Upper lobe of left lung (tissue), 4 donors: ENCODE measurements around the gene ARHGAP20.

ENCODE experiments used
- EP300 ChIP-seq, 4 donors: sonication (generic); formaldehyde crosslinking; IDR thresholded peaks; one replicate each; pipeline ENCODE4 v1.5.1; 2017; ENCODE audit warnings: antibody characterized with exemption in 4 of 4, control low read depth in 2 of 4
- POLR2A ChIP-seq, 4 donors: fragments of 450-650 bp; IDR thresholded peaks; one replicate each; pipeline ENCODE4 v1.5.1; 2016 to 2017; ENCODE audit warnings: antibody characterized with exemption in 4 of 4, mild to moderate bottlenecking in 2 of 4
- POLR2AphosphoS5 ChIP-seq, 2 donors: sonication (generic); formaldehyde crosslinking; IDR thresholded peaks; one replicate each; pipeline ENCODE4 v1.5.1; 2017; ENCODE audit warnings: antibody characterized with exemption in 2 of 2
- TF ChIP-seq, protein P1 (sequence below), 6 experiments: fragments of 450-650 bp in 4 of 6; fragments of 200-600 bp in 2 of 6; sonication (generic) in 2 of 6; IDR thresholded peaks; one replicate each; pipeline ENCODE4 v1.5.1; 2016 to 2019; ENCODE audit warnings: antibody characterized with exemption in 6 of 6

DNA sequence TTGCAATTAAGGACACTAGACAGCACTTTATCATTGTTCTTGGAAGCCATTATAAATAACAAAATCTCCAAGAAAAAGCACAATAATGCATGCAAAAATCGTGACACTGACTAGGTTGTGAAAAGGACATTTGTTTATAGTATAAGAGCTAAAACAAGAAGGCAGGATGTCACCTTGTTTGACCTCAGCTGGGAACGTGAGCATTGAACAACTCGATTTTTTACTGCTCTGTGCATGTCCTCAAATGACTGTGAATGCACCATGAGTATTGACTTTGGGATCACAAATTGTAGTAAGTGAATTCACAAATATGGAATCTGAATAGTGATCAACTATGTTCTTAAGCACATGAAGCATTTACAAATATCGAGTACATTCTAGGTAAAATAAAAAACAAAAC lies 35.3 kb upstream of the ARHGAP20 start:
- TF ChIP-seq, protein P1, sequence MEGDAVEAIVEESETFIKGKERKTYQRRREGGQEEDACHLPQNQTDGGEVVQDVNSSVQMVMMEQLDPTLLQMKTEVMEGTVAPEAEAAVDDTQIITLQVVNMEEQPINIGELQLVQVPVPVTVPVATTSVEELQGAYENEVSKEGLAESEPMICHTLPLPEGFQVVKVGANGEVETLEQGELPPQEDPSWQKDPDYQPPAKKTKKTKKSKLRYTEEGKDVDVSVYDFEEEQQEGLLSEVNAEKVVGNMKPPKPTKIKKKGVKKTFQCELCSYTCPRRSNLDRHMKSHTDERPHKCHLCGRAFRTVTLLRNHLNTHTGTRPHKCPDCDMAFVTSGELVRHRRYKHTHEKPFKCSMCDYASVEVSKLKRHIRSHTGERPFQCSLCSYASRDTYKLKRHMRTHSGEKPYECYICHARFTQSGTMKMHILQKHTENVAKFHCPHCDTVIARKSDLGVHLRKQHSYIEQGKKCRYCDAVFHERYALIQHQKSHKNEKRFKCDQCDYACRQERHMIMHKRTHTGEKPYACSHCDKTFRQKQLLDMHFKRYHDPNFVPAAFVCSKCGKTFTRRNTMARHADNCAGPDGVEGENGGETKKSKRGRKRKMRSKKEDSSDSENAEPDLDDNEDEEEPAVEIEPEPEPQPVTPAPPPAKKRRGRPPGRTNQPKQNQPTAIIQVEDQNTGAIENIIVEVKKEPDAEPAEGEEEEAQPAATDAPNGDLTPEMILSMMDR (IDR thresholded peaks at IDR 0.05): no peak
- TF ChIP-seq POLR2AphosphoS5 (IDR thresholded peaks at IDR 0.05) (no peak), POLR2A (IDR thresholded peaks at IDR 0.05) (no peak), EP300 (IDR thresholded peaks at IDR 0.05) (no peak)
